Caco-2 (cell line): ENCODE data around the gene ASTN2. TPM values are rescaled to one million over a fixed set of nuclear protein-coding genes. Genes with fewer than 3 reads are reported as not detected.

ENCODE experiments used
- BruUV-seq: library from RNA; stranded (reverse); fragments of 400-500 nt; replicated peaks from 2 replicates; lab custom pipeline; 2021; lab: Mats Ljungman, UMichigan
- CTCF ChIA-PET: fragments of 300-600 bp; sonication (Branson Sonifier 250); formaldehyde crosslinking; loops from one replicate; lab custom pipeline; 2022; ENCODE audit warnings: antibody characterized with exemption; lab: Charles Lee
- POLR2A ChIA-PET: fragments of 300-600 bp; sonication (Branson Sonifier 250); formaldehyde crosslinking; loops from one replicate; lab custom pipeline; 2022; ENCODE audit warnings: antibody characterized with exemption; lab: Charles Lee
- DNase-seq, 2 experiments: peaks; one replicate each; pipeline versions ENCODE4 v3.0.0 to v3.0.0-alpha.2; 2020 to 2022
- H3K27me3 ChIP-seq: replicated peaks from 2 replicates; pipeline ENCODE4 v1.6.0; 2011; ENCODE audit warnings: low read length; ENCODE audit not compliant: control insufficient read depth, insufficient read depth
- H3K36me3 ChIP-seq: 2 replicates; pipeline ENCODE4 v1.5.1; 2011; ENCODE audit warnings: low read length; ENCODE audit not compliant: control insufficient read depth, insufficient read depth
- H3K4me1 ChIP-seq: fragments of 250-450 bp; sonication (Bioruptor Pico); 2 replicates; pipeline ENCODE4 v1.5.1; 2020; ENCODE audit warnings: mild to moderate bottlenecking
- H3K4me3 ChIP-seq: 2 replicates; pipeline ENCODE4 v1.5.1; 2011; ENCODE audit warnings: low read depth, mild to moderate bottlenecking, control low read depth, low read length
- H3K9me3 ChIP-seq: fragments of 250-450 bp; sonication (Bioruptor Pico); 2 replicates; pipeline ENCODE4 v1.5.1; 2020; ENCODE audit warnings: mild to moderate bottlenecking, moderate library complexity
- H3K27ac Mint-ChIP-seq: one replicate; pipeline ENCODE4 v1.8.0; 2022; ENCODE audit warnings: mixed read lengths; ENCODE audit not compliant: unreplicated experiment
- H3K27me3 Mint-ChIP-seq: one replicate; pipeline ENCODE4 v1.8.0; 2022; ENCODE audit warnings: mixed read lengths; ENCODE audit not compliant: insufficient read depth, unreplicated experiment
- H3K36me3 Mint-ChIP-seq: one replicate; pipeline ENCODE4 v1.8.0; 2022; ENCODE audit warnings: mild to moderate bottlenecking, mixed read lengths; ENCODE audit not compliant: insufficient read depth, unreplicated experiment
- H3K4me1 Mint-ChIP-seq: one replicate; pipeline ENCODE4 v1.8.0; 2022; ENCODE audit warnings: low read depth, mixed read lengths; ENCODE audit not compliant: unreplicated experiment
- H3K4me3 Mint-ChIP-seq: one replicate; pipeline ENCODE4 v1.8.0; 2022; ENCODE audit warnings: mild to moderate bottlenecking, moderate library complexity, mixed read lengths; ENCODE audit not compliant: unreplicated experiment
- H3K9me3 Mint-ChIP-seq: one replicate; pipeline ENCODE4 v1.8.0; 2022; ENCODE audit warnings: mixed read lengths; ENCODE audit not compliant: unreplicated experiment
- CTCF ChIP-seq, 2 experiments: fragments of 200-600 bp in 1 of 2; IDR thresholded peaks; 1 replicate in 1 of 2; 2 replicates in 1 of 2; pipeline versions ENCODE4 v1.5.1 to v1.8.0; 2011 to 2022; ENCODE audit warnings: antibody characterized with exemption in 1 of 2, control low read depth in 1 of 2, inconsistent platforms in 1 of 2, low read depth in 1 of 2, low read length in 1 of 2, mild to moderate bottlenecking in 1 of 2, moderate library complexity in 1 of 2; ENCODE audit not compliant: insufficient read depth in 1 of 2, severe bottlenecking in 1 of 2, unreplicated experiment in 1 of 2
- intact Hi-C: fragments of 100-400 bp; cut with micrococcal nuclease; formaldehyde crosslinking; loops from one replicate; pipeline ENCODE4 v1.10.0; 2022; ENCODE audit not compliant: unreplicated experiment
- total RNA-seq: library from RNA; stranded (reverse); gene quantifications from 2 replicates; pipeline ENCODE4 v1.2.3, GENCODE V29; 2022

Gene ASTN2
- total RNA-seq, 1 experiment from 2014 or later = 12.7 TPM

GRCh38 chr9:116935149-116935897 is 479.5 kb downstream of the ASTN2 start:
- Mint-ChIP-seq H3K9me3 (no peaks in the 10 kb centered on the region), H3K4me3 (no peak overlapping the region), H3K27me3 (peaks cover 9% of the 10 kb centered on the region), H3K36me3 (no peaks in the 10 kb centered on the region), H3K4me1 (no peaks in the 10 kb centered on the region), H3K27ac (no peak overlapping the region)
- no peaks in the 10 kb centered on the region for H3K27me3 ChIP-seq
- CTCF ChIA-PET = no interaction called here
- no peak for TF ChIP-seq CTCF (IDR thresholded peaks at IDR 0.05; ENCODE audit: insufficient read depth in 1 of 2, low read depth in 1 of 2, low read length in 1 of 2, severe bottlenecking in 1 of 2, unreplicated experiment in 1 of 2)
- no TSS peak for BruUV-seq
- POLR2A ChIA-PET = no interaction called here
- H3K36me3 ChIP-seq = no peaks in the 10 kb centered on the region
- no peaks in the 10 kb centered on the region for H3K9me3 ChIP-seq
- DNase-seq = no peak
- no peaks in the 10 kb centered on the region for H3K4me1 ChIP-seq
- H3K4me3 ChIP-seq = no peak overlapping the region
- intact Hi-C loops = no loop called here

- H3K4me3 ChIP-seq = no peak overlapping the region
- ChIA-PET CTCF (no interaction called here), POLR2A (no interaction called here)
- peaks cover 1% of the 10 kb centered on the region for H3K4me1 Mint-ChIP-seq
- no peaks in the 10 kb centered on the region for H3K27me3 ChIP-seq
- TF ChIP-seq CTCF (IDR thresholded peaks at IDR 0.05; ENCODE audit: insufficient read depth in 1 of 2, low read depth in 1 of 2, low read length in 1 of 2, severe bottlenecking in 1 of 2, unreplicated experiment in 1 of 2) = no peak
- no peaks in the 10 kb centered on the region for H3K9me3 ChIP-seq
- intact Hi-C loops = no loop called here
- no peaks in the 10 kb centered on the region for H3K4me1 ChIP-seq
- no peaks in the 10 kb centered on the region for H3K36me3 ChIP-seq
- BruUV-seq = no TSS peak
- no peaks in the 10 kb centered on the region for H3K36me3 Mint-ChIP-seq
- no peaks in the 10 kb centered on the region for H3K9me3 Mint-ChIP-seq
- H3K4me3 Mint-ChIP-seq = no peak overlapping the region
- H3K27ac Mint-ChIP-seq = no peak overlapping the region
- no peak for DNase-seq
- peaks cover 9% of the 10 kb centered on the region for H3K27me3 Mint-ChIP-seq
Observed at GRCh38 chr9:116934131-116934530, 480.7 kb downstream of the ASTN2 start.

GRCh38 chr9:116933251-116933650 is 481.6 kb downstream of the ASTN2 start:
- no peak overlapping the region for H3K27ac Mint-ChIP-seq
- H3K9me3 Mint-ChIP-seq = no peaks in the 10 kb centered on the region
- no peak for DNase-seq
- Histone ChIP-seq H3K4me3 (no peak overlapping the region), H3K27me3 (no peaks in the 10 kb centered on the region), H3K36me3 (no peaks in the 10 kb centered on the region), H3K9me3 (no peaks in the 10 kb centered on the region), H3K4me1 (peaks cover 8% of the 10 kb centered on the region; the same call in 1 of the 2 replicates)
- POLR2A ChIA-PET = no interaction called here
- CTCF ChIA-PET = no interaction called here
- no TSS peak for BruUV-seq
- H3K4me1 Mint-ChIP-seq = peaks cover 10% of the 10 kb centered on the region
- H3K4me3 Mint-ChIP-seq = no peak overlapping the region
- no peaks in the 10 kb centered on the region for H3K36me3 Mint-ChIP-seq
- TF ChIP-seq CTCF (IDR thresholded peaks at IDR 0.05; ENCODE audit: insufficient read depth in 1 of 2, low read depth in 1 of 2, low read length in 1 of 2, severe bottlenecking in 1 of 2, unreplicated experiment in 1 of 2) = no peak
- intact Hi-C loops = no loop called here
- peaks cover 9% of the 10 kb centered on the region for H3K27me3 Mint-ChIP-seq
